ENCODE data around the gene SRGAP2C.
"Not testable (repeated sequence)": the region's sequence is repeated elsewhere in the genome, so short reads cannot be mapped to it uniquely, and the experiment has no call there.

DNA sequence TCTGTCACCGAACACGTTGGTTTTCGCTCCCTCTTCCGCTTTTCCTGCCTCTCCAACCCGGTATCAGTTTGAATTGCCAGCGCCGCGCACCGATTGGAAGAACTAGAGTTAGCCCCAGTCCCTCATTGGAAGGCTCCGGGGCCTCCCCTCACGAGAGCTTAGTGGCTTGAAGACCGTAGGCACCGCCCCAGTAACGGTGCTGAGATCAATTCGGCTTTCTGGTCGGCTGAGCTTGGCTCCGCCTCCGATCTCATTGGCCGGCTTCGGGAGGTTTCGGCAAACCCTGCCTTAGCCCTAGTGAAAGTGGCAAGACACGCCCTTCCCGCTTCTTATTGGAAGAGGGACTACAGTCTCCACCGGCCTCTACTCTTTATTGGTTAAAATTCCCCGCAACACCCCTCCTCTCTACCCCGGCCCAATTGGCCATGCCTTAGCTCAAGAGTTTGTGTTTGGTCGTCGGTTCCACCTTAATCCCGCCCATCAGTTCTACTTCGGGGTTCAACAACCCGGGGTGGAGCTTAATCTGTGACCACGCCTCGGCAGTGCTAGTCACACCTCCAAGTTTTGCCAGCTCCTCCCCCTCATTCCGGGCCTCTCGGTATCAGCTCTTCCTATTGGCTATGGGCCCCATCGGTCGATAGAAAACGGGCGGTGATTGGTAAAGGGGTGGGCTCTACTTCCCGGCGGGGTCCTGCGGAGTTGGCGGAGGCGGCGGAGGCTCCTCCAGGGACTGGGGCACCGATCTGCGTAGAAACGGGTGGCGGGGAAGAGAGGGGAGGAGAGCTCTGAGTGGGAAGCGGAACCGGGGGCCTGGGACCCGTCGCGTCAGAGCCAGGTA is at the start of gene SRGAP2C, which contains the start of gene FAM72B:
- TF ChIP-seq, protein P1, sequence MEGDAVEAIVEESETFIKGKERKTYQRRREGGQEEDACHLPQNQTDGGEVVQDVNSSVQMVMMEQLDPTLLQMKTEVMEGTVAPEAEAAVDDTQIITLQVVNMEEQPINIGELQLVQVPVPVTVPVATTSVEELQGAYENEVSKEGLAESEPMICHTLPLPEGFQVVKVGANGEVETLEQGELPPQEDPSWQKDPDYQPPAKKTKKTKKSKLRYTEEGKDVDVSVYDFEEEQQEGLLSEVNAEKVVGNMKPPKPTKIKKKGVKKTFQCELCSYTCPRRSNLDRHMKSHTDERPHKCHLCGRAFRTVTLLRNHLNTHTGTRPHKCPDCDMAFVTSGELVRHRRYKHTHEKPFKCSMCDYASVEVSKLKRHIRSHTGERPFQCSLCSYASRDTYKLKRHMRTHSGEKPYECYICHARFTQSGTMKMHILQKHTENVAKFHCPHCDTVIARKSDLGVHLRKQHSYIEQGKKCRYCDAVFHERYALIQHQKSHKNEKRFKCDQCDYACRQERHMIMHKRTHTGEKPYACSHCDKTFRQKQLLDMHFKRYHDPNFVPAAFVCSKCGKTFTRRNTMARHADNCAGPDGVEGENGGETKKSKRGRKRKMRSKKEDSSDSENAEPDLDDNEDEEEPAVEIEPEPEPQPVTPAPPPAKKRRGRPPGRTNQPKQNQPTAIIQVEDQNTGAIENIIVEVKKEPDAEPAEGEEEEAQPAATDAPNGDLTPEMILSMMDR (IDR thresholded peaks at IDR 0.05; ENCODE audit: poor library complexity, severe bottlenecking), result not testable (repeated sequence)
- TF ChIP-seq POLR2AphosphoS5 (IDR thresholded peaks at IDR 0.05), result peak; percentile 43
- not testable (repeated sequence) for TF ChIP-seq REST (IDR thresholded peaks at IDR 0.05; ENCODE audit: borderline replicate concordance); EZH2 (IDR thresholded peaks at IDR 0.05; ENCODE audit: borderline replicate concordance, insufficient read depth, low read length, poor library complexity, severe bottlenecking); EP300 (conservative IDR thresholded peaks at IDR 0.05; ENCODE audit: poor library complexity, severe bottlenecking); MXI1 (conservative IDR thresholded peaks at IDR 0.05; ENCODE audit: poor library complexity, severe bottlenecking)

Data from neural cell (in vitro differentiated cells).